Naive thymus-derived CD4-positive, alpha-beta T cell (primary cell): ENCODE measurements around the gene ARHGDIA. TPM values are rescaled to one million over a fixed set of nuclear protein-coding genes. Genes with fewer than 3 reads are reported as not detected.

ENCODE experiments used
- ATAC-seq: fragments of 150-1000 bp; cut with Tn5 transposase; 2 replicates; pipeline ENCODE4 v1.10.0; 2021; ENCODE audit warnings: mild to moderate bottlenecking, moderate library complexity
- CTCF ChIA-PET: fragments of 350-600 bp; sonication (Branson Sonifier 250); formaldehyde crosslinking; loops from one replicate; lab custom pipeline; 2021; ENCODE audit warnings: antibody characterized with exemption; lab: Charles Lee
- POLR2A ChIA-PET: fragments of 350-600 bp; sonication (Branson Sonifier 250); formaldehyde crosslinking; loops from one replicate; lab custom pipeline; 2021; ENCODE audit warnings: antibody characterized with exemption, inconsistent platforms; lab: Charles Lee
- DNase-seq, 9 donors: peaks; one replicate each; pipeline versions ENCODE4 v3.0.0 to v3.0.0-alpha.2; 2020 to 2022; ENCODE audit warnings: mixed read lengths in 1 of 9
- H3K27ac ChIP-seq: one replicate; pipeline ENCODE4 v1.7.0; 2013; ENCODE audit warnings: mild to moderate bottlenecking, low read depth, low read length, moderate library complexity
- H3K27me3 ChIP-seq, 2 donors: one replicate each; pipeline ENCODE4 v1.7.0; 2013; ENCODE audit warnings: low read length in 2 of 2, mild to moderate bottlenecking in 2 of 2, moderate library complexity in 2 of 2; ENCODE audit not compliant: control insufficient read depth in 2 of 2, insufficient read depth in 2 of 2
- H3K36me3 ChIP-seq, 3 experiments: 1 replicate in 2 of 3; 2 replicates in 1 of 3; pipeline ENCODE4 v1.7.0; 2013; ENCODE audit warnings: low read length in 3 of 3, mild to moderate bottlenecking in 3 of 3, moderate library complexity in 1 of 3; ENCODE audit not compliant: insufficient read depth in 3 of 3, control insufficient read depth in 2 of 3
- H3K4me1 ChIP-seq, 2 donors: one replicate each; pipeline ENCODE4 v1.7.0; 2013; ENCODE audit warnings: low read length in 2 of 2, mild to moderate bottlenecking in 2 of 2, moderate library complexity in 1 of 2; ENCODE audit not compliant: control insufficient read depth in 2 of 2, insufficient read depth in 2 of 2
- H3K4me3 ChIP-seq: 2 replicates; pipeline ENCODE4 v1.7.0; 2013; ENCODE audit warnings: mild to moderate bottlenecking, low read length
- H3K9me3 ChIP-seq, 3 experiments: 1 replicate in 2 of 3; 2 replicates in 1 of 3; pipeline ENCODE4 v1.7.0; 2013; ENCODE audit warnings: low read length in 3 of 3; ENCODE audit not compliant: control insufficient read depth in 2 of 3
- H3K27ac Mint-ChIP-seq, 9 donors: one replicate each; pipeline ENCODE4 v1.8.0; 2020 to 2022; ENCODE audit warnings: mixed read lengths in 9 of 9, mild to moderate bottlenecking in 8 of 9, moderate library complexity in 5 of 9, inconsistent platforms in 2 of 9
- H3K27me3 Mint-ChIP-seq, 5 donors: one replicate each; pipeline ENCODE4 v1.8.0; 2021 to 2022; ENCODE audit warnings: mixed read lengths in 5 of 5, mild to moderate bottlenecking in 1 of 5
- H3K36me3 Mint-ChIP-seq, 5 donors: one replicate each; pipeline ENCODE4 v1.8.0; 2020 to 2022; ENCODE audit warnings: mixed read lengths in 5 of 5, mild to moderate bottlenecking in 3 of 5, inconsistent platforms in 1 of 5
- H3K4me1 Mint-ChIP-seq, 7 donors: one replicate each; pipeline ENCODE4 v1.8.0; 2020 to 2022; ENCODE audit warnings: mixed read lengths in 7 of 7, mild to moderate bottlenecking in 3 of 7, inconsistent platforms in 1 of 7
- H3K4me3 Mint-ChIP-seq, 10 donors: one replicate each; pipeline ENCODE4 v1.8.0; 2020 to 2022; ENCODE audit warnings: mild to moderate bottlenecking in 10 of 10, mixed read lengths in 10 of 10, moderate library complexity in 6 of 10, inconsistent platforms in 2 of 10
- H3K9me3 Mint-ChIP-seq, 11 donors: one replicate each; pipeline ENCODE4 v1.8.0; 2020 to 2022; ENCODE audit warnings: mixed read lengths in 11 of 11, mild to moderate bottlenecking in 4 of 11, inconsistent platforms in 1 of 11, moderate library complexity in 1 of 11
- intact Hi-C, 2 donors: fragments of 100-400 bp; cut with micrococcal nuclease; formaldehyde crosslinking; loops; one replicate each; pipeline ENCODE4 v1.15.1; 2023
- polyA plus RNA-seq, 2 donors: library from polyadenylated mRNA; unstranded; fragments of 300-500 nt; fragmentation: Illumina TruSeq; gene quantifications; one replicate each; pipeline ENCODE4 v1.2.3, GENCODE V29; 2021
- total RNA-seq, 6 experiments: library from RNA in 5 of 6; stranded (reverse) in 5 of 6; gene quantifications; 1 replicate in 5 of 6; 2 replicates in 1 of 6; pipeline ENCODE4 v1.2.3 and lab custom pipeline; 2021 to 2026

Gene ARHGDIA
- total and polyA plus RNA-seq, 7 experiments from 2014 or later: 66.5 to 671 (median 339) TPM

GRCh38 chr17:81911277-81911961, 40.3 kb upstream of the ARHGDIA start, which contains the start of gene PCYT2:
Gene PCYT2 (minus strand): TSS chr17:81911399. CDS start chr17:81911355, 44 bp downstream.
- Mint-ChIP-seq H3K27me3 (no peaks in the 10 kb centered on the region), H3K4me3 (peak within 1 kb of the TSS; percentile 72 to 92 (median 86)), H3K36me3 (peaks cover 0 to 22% (median 4%) of the 10 kb centered on the region in 5 donors), H3K27ac (peak within 1 kb of the TSS in 6 of 9 donors; percentile 33 to 85 (median 54)), H3K4me1 (peaks cover 6 to 33% (median 16%) of the 10 kb centered on the region in 7 donors), H3K9me3 (no peaks in the 10 kb centered on the region)
- H3K27ac ChIP-seq: peak within 1 kb of the TSS; percentile 68
- ChIA-PET CTCF (no interaction called here), POLR2A (interaction anchor here (0.7 to 3.5 kb wide), 4 partner anchors 9 to 226 kb away, joined by 3 to 23 read pairs (median 6); partner anchors contain the start of gene MAFG)
- H3K4me1 ChIP-seq: peaks cover 8 to 12% of the 10 kb centered on the region in 2 donors
- ATAC-seq (peak; percentile 97), DNase-seq (peak; percentile 84 to 95 (median 92))
- H3K4me3 ChIP-seq: peak within 1 kb of the TSS; percentile 70
- no peaks in the 10 kb centered on the region for H3K9me3 ChIP-seq
- intact Hi-C loops: loop anchor here (1.0 to 5.0 kb wide), 8 partner anchors 15 to 546 kb away; partner anchors contain the start of genes ALYREF (in 2 of the 2), ANAPC11 (in 2 of the 2), MAFG (in 2 of the 2) and P4HB (in 2 of the 2)
- no peaks in the 10 kb centered on the region for H3K27me3 ChIP-seq
- H3K36me3 ChIP-seq: peaks cover 12 to 63% (median 18%) of the 10 kb centered on the region in 3 experiments

GRCh38 chr17:81910840-81911276, 39.7 kb upstream of the ARHGDIA start:
- ChIA-PET CTCF (no interaction called here), POLR2A (interaction anchor here (0.6 to 1.4 kb wide), 5 partner anchors 8 to 225 kb away, joined by 3 to 7 read pairs (median 4); no protein-coding TSS in a partner anchor)
- H3K9me3 Mint-ChIP-seq: no peaks in the 10 kb centered on the region
- no peaks in the 10 kb centered on the region for H3K9me3 ChIP-seq
- H3K4me3 Mint-ChIP-seq: peak overlapping the region; percentile 72 to 92 (median 86)
- no peak overlapping the region for H3K27ac Mint-ChIP-seq
- intact Hi-C loops: loop anchor here (1.0 to 5.0 kb wide), 8 partner anchors 16 to 546 kb away; partner anchors contain the start of genes ALYREF (in 2 of the 2), ANAPC11 (in 2 of the 2), MAFG (in 2 of the 2) and P4HB (in 2 of the 2)
- peaks cover 2 to 27% (median 11%) of the 10 kb centered on the region in 7 donors for H3K4me1 Mint-ChIP-seq
- no peaks in the 10 kb centered on the region for H3K27me3 Mint-ChIP-seq
- peaks cover 12 to 67% (median 18%) of the 10 kb centered on the region in 3 experiments for H3K36me3 ChIP-seq
- peak overlapping the region; percentile 70 for H3K4me3 ChIP-seq
- peaks cover 0 to 21% (median 4%) of the 10 kb centered on the region in 5 donors for H3K36me3 Mint-ChIP-seq
- DNase-seq (peak in 1 of 9 donors; percentile 29), ATAC-seq (no peak)
- H3K4me1 ChIP-seq: peaks cover 7 to 8% of the 10 kb centered on the region in 2 donors
- peak overlapping the region; percentile 68 for H3K27ac ChIP-seq
- H3K27me3 ChIP-seq: no peaks in the 10 kb centered on the region

DNA sequence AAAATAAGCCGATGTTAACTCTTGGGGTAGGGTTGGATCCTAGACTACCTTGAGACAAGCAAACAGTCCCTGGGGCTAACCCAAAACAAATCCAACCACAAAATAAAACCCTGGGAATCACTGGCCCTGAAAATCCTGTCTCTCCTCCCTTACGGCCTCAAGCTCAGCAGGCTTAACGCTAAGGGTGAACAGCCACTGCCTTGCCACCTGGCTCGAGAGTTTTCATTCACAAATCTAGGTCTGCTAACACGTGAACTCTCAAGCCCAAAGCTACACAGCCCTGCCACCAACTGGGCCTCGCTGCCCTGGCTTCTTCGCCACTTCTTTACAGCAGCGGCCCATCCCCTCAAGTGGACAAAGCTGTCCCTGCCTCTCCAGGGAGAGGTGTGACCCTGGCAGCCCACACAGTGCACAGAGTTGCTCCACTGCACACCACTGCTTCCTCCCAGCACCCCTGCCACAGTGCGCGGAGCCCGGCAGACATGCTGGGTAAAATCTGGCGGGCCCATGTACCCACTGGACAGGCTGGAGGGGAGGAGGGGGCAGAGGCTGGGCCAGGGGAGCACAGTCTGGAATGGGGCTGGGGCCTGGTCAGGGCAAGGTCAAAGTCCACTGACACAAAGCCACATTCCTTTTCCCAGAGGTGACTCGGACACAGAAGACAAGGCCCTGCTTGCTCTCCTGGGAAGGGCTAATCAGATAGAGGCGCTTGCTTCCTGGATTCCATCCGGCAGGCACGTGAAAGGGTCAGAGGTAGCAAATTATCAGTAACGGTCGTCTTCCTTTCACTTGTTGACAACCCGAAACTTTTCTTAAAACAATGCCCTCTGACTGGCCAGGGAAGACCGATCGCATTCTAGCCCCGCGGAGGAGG, 39.1 kb upstream of the ARHGDIA start:
- Mint-ChIP-seq H3K9me3 (no peaks in the 10 kb centered on the region), H3K4me3 (peak overlapping the region; percentile 72 to 92 (median 86)), H3K27me3 (no peaks in the 10 kb centered on the region), H3K36me3 (peaks cover 0 to 18% (median 4%) of the 10 kb centered on the region in 5 donors), H3K27ac (peak overlapping the region in 6 of 9 donors; percentile 31 to 85 (median 54)), H3K4me1 (peaks cover 0 to 22% (median 8%) of the 10 kb centered on the region in 7 donors)
- CTCF ChIA-PET: no interaction called here
- peaks cover 7 to 8% of the 10 kb centered on the region in 2 donors for H3K4me1 ChIP-seq
- H3K9me3 ChIP-seq: no peaks in the 10 kb centered on the region
- POLR2A ChIA-PET: interaction anchor here (0.6 to 1.4 kb wide), 5 partner anchors 8 to 40 kb away, joined by 3 to 7 read pairs (median 4); no protein-coding TSS in a partner anchor
- H3K27ac ChIP-seq: peak overlapping the region; percentile 68
- DNase-seq (no peak), ATAC-seq (no peak)
- H3K36me3 ChIP-seq: peaks cover 12 to 67% (median 18%) of the 10 kb centered on the region in 3 experiments
- H3K27me3 ChIP-seq: no peaks in the 10 kb centered on the region
- H3K4me3 ChIP-seq: peak overlapping the region; percentile 70
- intact Hi-C loops: loop anchor here (2.0 to 5.0 kb wide), 4 partner anchors 17 to 547 kb away; partner anchors contain the start of genes MAFG (in 2 of the 2), CENPX (in 1 of the 2), LRRC45 (in 1 of the 2) and NARF (in 1 of the 2)

DNA sequence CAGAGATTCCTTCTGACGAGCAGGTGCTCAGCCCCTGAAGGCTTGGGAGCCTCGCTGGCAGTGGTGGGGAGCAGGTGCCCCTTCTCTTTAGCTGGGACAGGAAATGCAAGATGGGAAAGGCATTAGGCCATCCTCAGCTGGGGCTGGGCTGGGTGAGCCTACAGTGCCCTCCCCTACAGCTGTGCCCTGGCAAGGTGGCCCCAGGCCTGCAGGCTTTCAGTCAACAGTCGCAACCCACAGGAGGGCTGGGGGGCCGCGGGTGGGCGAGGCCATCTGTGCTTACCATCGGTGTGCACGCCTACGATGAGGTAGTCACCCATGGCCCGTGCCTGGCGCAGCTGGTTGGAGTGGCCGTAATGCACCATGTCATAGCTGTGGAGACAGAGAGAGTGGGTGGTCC, 38.1 kb upstream of the ARHGDIA start:
- Mint-ChIP-seq H3K9me3 (no peaks in the 10 kb centered on the region), H3K4me1 (peaks cover 0 to 22% (median 4%) of the 10 kb centered on the region in 7 donors), H3K27ac (peak overlapping the region in 1 of 9 donors; percentile 9), H3K36me3 (peaks cover 0 to 12% (median 4%) of the 10 kb centered on the region in 5 donors), H3K27me3 (no peaks in the 10 kb centered on the region), H3K4me3 (peak overlapping the region in 5 of 10 donors; percentile 12 to 90 (median 55))
- no peak overlapping the region for H3K27ac ChIP-seq
- H3K4me1 ChIP-seq: peaks cover 7 to 8% of the 10 kb centered on the region in 2 donors
- no peaks in the 10 kb centered on the region for H3K9me3 ChIP-seq
- intact Hi-C loops: no loop called here
- no peak overlapping the region for H3K4me3 ChIP-seq
- DNase-seq (no peak), ATAC-seq (no peak)
- CTCF ChIA-PET: no interaction called here
- POLR2A ChIA-PET: no interaction called here
- H3K27me3 ChIP-seq: no peaks in the 10 kb centered on the region
- H3K36me3 ChIP-seq: peaks cover 4 to 67% (median 11%) of the 10 kb centered on the region in 3 experiments

DNA sequence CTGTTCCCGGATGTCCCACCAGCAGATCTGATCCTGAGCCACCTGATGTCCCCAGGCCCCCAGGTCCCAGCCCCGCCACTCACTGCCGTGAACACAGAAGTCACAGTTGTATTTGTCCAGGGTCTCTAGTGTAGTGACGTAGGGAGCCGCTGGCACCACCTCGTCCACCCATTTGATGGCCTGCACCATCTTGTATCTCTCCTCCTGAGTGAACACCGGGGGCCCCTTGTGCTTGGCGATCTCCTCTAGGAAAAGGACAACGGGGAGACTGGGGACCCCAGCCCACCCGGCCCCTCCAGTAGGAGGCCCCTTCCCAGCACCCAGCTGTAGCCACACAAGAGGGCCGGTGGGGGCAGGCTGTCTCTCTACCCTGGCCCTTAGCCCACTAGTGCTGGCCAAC, 37.7 kb upstream of the ARHGDIA start:
- ATAC-seq (no peak), DNase-seq (no peak)
- Histone ChIP-seq H3K27me3 (no peaks in the 10 kb centered on the region), H3K4me1 (peaks cover 7 to 8% of the 10 kb centered on the region in 2 donors), H3K27ac (no peak overlapping the region), H3K36me3 (peaks cover 4 to 67% (median 7%) of the 10 kb centered on the region in 3 experiments), H3K9me3 (no peaks in the 10 kb centered on the region), H3K4me3 (no peak overlapping the region)
- Mint-ChIP-seq H3K27ac (no peak overlapping the region), H3K4me3 (peak overlapping the region in 1 of 10 donors; percentile 9), H3K36me3 (peaks cover 0 to 11% (median 4%) of the 10 kb centered on the region in 5 donors), H3K4me1 (peaks cover 0 to 22% (median 4%) of the 10 kb centered on the region in 7 donors), H3K27me3 (no peaks in the 10 kb centered on the region), H3K9me3 (no peaks in the 10 kb centered on the region)
- POLR2A ChIA-PET: no interaction called here
- intact Hi-C loops: no loop called here
- CTCF ChIA-PET: no interaction called here
